Small intestine (tissue), 7 donors: ENCODE results near the gene MIX23. TPM values are rescaled to one million over a fixed set of nuclear protein-coding genes. Genes with fewer than 3 reads are reported as not detected.

ENCODE experiments used
- DNase-seq, 2 donors: peaks; one replicate each; pipeline versions ENCODE4 v3.0.0 to v3.0.0-alpha.2; 2013
- FAIRE-seq: peaks from 2 replicates; lab custom pipeline; 2012; peaks lifted over from hg19 to GRCh38; lab: Jason Lieb, UNC
- H3K27ac ChIP-seq, 3 donors: one replicate each; pipeline ENCODE4 v1.5.1; 2013; ENCODE audit warnings: low read length in 2 of 3, mild to moderate bottlenecking in 2 of 3, control low read depth in 1 of 3, inconsistent platforms in 1 of 3, low read depth in 1 of 3, moderate library complexity in 1 of 3
- H3K27me3 ChIP-seq, 3 donors: one replicate each; pipeline ENCODE4 v1.6.1; 2013; ENCODE audit warnings: low read length in 3 of 3, inconsistent platforms in 1 of 3; ENCODE audit not compliant: control insufficient read depth in 3 of 3, insufficient read depth in 3 of 3
- H3K36me3 ChIP-seq, 3 donors: one replicate each; pipeline ENCODE4 v1.6.1; 2013; ENCODE audit warnings: low read length in 3 of 3, inconsistent platforms in 1 of 3, low read depth in 1 of 3, mild to moderate bottlenecking in 1 of 3, moderate library complexity in 1 of 3; ENCODE audit not compliant: control insufficient read depth in 3 of 3, insufficient read depth in 2 of 3
- H3K4me1 ChIP-seq, 3 donors: one replicate each; pipeline ENCODE4 v1.6.1; 2013; ENCODE audit warnings: low read length in 2 of 3, inconsistent platforms in 1 of 3, low read depth in 1 of 3, mild to moderate bottlenecking in 1 of 3, moderate library complexity in 1 of 3; ENCODE audit not compliant: control insufficient read depth in 3 of 3, insufficient read depth in 2 of 3
- H3K4me3 ChIP-seq, 3 donors: one replicate each; pipeline ENCODE4 v1.5.1; 2013; ENCODE audit warnings: low read length in 3 of 3, control low read depth in 1 of 3, inconsistent platforms in 1 of 3, low read depth in 1 of 3, mild to moderate bottlenecking in 1 of 3, moderate library complexity in 1 of 3
- H3K9me3 ChIP-seq, 2 donors: one replicate each; pipeline ENCODE4 v1.6.1; 2013; ENCODE audit warnings: low read depth in 1 of 2, low read length in 1 of 2; ENCODE audit not compliant: control insufficient read depth in 2 of 2, insufficient read depth in 1 of 2
- WGBS, 3 donors: extraction: QIAGEN DNeasy Blood & Tissue Kit; methylation state at CpG; one replicate each; pipeline ENCODE4 v1.1.7; 2013; 5-methylcytosine and 5-hydroxymethylcytosine counted together
- polyA plus RNA-seq, 4 donors: library from polyadenylated mRNA; stranded (reverse) in 3 of 4; unstranded in 1 of 4; fragments of 200-250 nt in 3 of 4; fragments of 120-200 nt in 1 of 4; gene quantifications; one replicate each; pipeline versions ENCODE4 v1.2.1 to v1.2.3, GENCODE V29; 2013
- donor health status: healthy with polysubstance abuse.
- donor health status: control.
- donor health status: control.
- donor health status: Bipolar disorder and iron deficiency.
- donor health status: healthy.

The MIX23 gene
- polyA plus RNA-seq, 4 donors: 29.2 to 53.0 (median 45.8) TPM

DNA sequence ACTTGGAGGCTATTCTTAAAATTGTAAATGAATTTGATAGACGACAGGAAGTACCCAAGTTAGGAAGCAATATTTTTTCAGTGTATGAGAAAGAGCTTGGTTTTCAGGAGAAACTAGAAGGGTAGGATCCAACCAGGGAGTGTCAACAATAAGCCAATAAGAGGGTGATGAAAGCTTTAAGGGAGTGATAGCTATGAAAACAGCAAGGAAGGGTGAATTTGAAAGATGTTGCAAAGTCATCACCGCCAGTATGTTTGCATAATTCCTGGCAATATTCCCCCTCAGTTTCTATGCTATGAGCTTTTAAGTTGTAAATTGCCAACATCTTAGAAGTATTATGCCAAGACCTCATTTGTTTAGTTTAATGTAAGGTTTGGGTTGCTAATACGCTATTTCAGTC is 69.8 kb downstream of the MIX23 start:
- H3K27ac ChIP-seq: no peak overlapping the region
- no peak for FAIRE-seq
- no peaks in the 10 kb centered on the region for H3K9me3 ChIP-seq
- DNase-seq: no peak
- peaks cover 0 to 9% (median 0%) of the 10 kb centered on the region in 3 donors for H3K4me1 ChIP-seq
- no peaks in the 10 kb centered on the region for H3K27me3 ChIP-seq
- no peaks in the 10 kb centered on the region for H3K36me3 ChIP-seq
- WGBS, 3 donors: 77 to 96% (median 85%) methylated on average over 3 of the region's 3 CpGs
- H3K4me3 ChIP-seq: no peak overlapping the region

GRCh38 chr3:122312826-122313225 is 70.2 kb downstream of the MIX23 start:
- FAIRE-seq (no peak), DNase-seq (no peak)
- no peaks in the 10 kb centered on the region for H3K9me3 ChIP-seq
- no peak overlapping the region for H3K27ac ChIP-seq
- H3K27me3 ChIP-seq: no peaks in the 10 kb centered on the region
- peaks cover 0 to 9% (median 0%) of the 10 kb centered on the region in 3 donors for H3K4me1 ChIP-seq
- no peaks in the 10 kb centered on the region for H3K36me3 ChIP-seq
- H3K4me3 ChIP-seq: no peak overlapping the region

- Histone ChIP-seq H3K27me3 (no peaks in the 10 kb centered on the region), H3K4me3 (no peak overlapping the region), H3K36me3 (no peaks in the 10 kb centered on the region), H3K27ac (no peak overlapping the region), H3K9me3 (no peaks in the 10 kb centered on the region), H3K4me1 (peaks cover 0 to 15% (median 0%) of the 10 kb centered on the region in 3 donors)
- DNase-seq (peak; percentile 59 to 89), FAIRE-seq (no peak)
- WGBS, 3 donors: 13 to 16% (median 13%) methylated on average over 1 of the region's 1 CpG
These were observed 72.7 kb downstream of the MIX23 start for GRCh38 chr3:122310361-122310760.

Other genes starting within 250 kb of the MIX23 start
- gene CASR, start 199.6 kb downstream of the MIX23 start, polyA plus RNA-seq: 1 to 10 TPM in 1 of 4 donors, under 1 TPM in 2, not detected in 1; 0.19 to 1.7 (median 0.22) TPM
- gene CSTA, start 58.0 kb downstream of the MIX23 start, polyA plus RNA-seq: 10 to 100 TPM in 1 of 4 donors, 1 to 10 TPM in 3; 1.8 to 10.8 (median 5.6) TPM
- 100 to 1,000 TPM in 1 of 4 donors, 10 to 100 TPM in 3; 63.5 to 105 (median 83.9) TPM for gene FAM162A, start 951 bp upstream of the MIX23 start, polyA plus RNA-seq
- gene WDR5B, start 32.8 kb upstream of the MIX23 start, polyA plus RNA-seq: 1 to 10 TPM; 1.6 to 8.3 (median 2.7) TPM
- 10 to 100 TPM; 10.5 to 33.0 (median 11.9) TPM for gene KPNA1, start 131.7 kb upstream of the MIX23 start, polyA plus RNA-seq
- gene PARP9, start 181.1 kb upstream of the MIX23 start, polyA plus RNA-seq: 10 to 100 TPM; 20.5 to 36.5 (median 25.2) TPM
- 10 to 100 TPM; 10.8 to 29.1 (median 18.6) TPM for gene DTX3L, start 181.1 kb upstream of the MIX23 start, polyA plus RNA-seq
- 1 to 10 TPM in 1 of 4 donors, under 1 TPM in 3; 0.22 to 1.1 (median 0.75) TPM for gene PARP15, start 194.4 kb upstream of the MIX23 start, polyA plus RNA-seq